ENCODE data around the gene DFFB.
"Not testable (repeated sequence)": the region's sequence is repeated elsewhere in the genome, so short reads cannot be mapped to it uniquely, and the experiment has no call there.

Gene DFFB, protein sequence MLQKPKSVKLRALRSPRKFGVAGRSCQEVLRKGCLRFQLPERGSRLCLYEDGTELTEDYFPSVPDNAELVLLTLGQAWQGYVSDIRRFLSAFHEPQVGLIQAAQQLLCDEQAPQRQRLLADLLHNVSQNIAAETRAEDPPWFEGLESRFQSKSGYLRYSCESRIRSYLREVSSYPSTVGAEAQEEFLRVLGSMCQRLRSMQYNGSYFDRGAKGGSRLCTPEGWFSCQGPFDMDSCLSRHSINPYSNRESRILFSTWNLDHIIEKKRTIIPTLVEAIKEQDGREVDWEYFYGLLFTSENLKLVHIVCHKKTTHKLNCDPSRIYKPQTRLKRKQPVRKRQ

DNA sequence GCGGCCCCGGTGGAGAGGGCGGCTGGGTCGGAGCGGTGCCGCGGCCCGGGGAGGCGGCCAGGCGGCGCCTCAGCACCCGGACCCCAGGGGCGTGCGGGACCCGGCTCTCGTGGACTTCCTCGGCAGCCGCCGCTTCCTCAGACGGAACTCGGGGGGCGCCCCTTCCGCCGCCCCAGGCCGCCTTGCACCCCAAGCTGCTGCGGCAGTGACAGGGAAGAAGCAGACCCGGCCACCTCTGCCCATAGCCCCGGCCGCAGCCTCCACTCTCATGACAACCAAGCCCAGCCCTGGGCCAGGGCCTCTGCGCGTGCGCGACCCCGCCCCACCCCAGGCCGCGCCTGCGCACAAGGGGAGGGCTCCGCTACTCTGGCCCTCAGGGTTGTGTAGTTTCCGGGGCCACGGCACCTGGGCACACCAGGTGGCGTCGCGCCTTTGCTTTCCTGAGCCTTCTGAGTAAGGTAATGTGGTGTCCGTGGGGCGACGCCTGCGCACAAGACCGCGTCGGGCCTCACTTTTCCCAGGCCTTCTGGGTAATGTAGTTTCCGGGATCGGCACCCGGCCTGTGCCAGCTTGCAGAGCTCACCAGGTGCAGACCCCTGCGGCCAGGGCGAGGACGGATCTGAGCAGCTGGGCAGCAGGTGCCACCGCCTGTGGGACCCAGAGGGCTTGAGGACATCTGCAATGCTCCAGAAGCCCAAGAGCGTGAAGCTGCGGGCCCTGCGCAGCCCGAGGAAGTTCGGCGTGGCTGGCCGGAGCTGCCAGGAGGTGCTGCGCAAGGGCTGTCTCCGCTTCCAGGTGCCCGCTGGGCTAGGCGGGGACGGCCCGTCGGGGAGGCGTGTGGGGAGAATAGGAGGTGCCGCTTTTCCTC, at the start of gene DFFB, which contains the start of gene CEP104:
DFFB (plus strand) TSS at position 554 of the 868 bp plus-strand sequence; CDS start at position 682, 128 bp downstream.
CEP104 (minus strand) TSS at position 289 of the 868 bp plus-strand sequence. CDS start 4,804 bp downstream, outside the sequence.
- DNase-seq = peak; percentile 94
- ATAC-seq = peak; percentile 98

DNA sequence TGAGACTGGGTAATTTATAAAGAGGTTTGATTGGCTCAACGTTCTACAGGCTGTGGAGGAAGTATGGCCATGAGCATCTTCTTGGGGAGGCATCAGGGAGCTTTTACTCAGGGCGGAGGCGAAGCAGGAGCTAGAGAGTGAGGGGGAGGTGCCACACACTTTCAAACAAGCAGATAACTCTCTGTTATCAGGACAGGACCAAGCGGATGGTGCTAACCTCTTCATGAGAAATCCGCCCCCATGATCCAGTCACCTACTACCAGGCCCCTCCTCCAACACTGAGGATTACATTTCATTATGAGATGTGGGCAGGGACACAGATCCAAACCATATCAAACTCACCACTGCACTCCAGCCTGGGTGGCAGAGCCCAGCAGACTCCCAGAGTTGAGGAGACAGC, 49.5 kb upstream of the DFFB start:
- no peak for ATAC-seq
- DNase-seq = no peak

DNA sequence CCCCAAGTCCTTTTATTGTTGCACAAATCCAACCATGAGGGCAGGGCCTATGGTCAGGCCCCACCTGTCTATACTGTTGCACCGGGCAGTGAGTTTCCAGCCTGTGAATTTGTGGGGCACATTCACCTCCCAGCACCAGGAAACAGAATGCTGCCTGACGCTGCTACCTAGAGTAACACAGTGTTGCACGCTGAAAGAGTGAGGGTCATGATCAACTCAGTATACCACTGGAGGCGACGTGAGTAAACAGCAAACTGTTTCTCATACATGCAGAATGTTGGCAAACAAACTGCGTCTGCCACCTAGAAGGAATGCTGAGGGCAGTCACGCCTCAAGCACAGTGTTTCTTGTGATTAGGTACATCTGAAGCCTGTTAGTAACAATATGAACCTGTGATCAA, 47.6 kb upstream of the DFFB start:
- ATAC-seq (no peak), DNase-seq (no peak)

DNA sequence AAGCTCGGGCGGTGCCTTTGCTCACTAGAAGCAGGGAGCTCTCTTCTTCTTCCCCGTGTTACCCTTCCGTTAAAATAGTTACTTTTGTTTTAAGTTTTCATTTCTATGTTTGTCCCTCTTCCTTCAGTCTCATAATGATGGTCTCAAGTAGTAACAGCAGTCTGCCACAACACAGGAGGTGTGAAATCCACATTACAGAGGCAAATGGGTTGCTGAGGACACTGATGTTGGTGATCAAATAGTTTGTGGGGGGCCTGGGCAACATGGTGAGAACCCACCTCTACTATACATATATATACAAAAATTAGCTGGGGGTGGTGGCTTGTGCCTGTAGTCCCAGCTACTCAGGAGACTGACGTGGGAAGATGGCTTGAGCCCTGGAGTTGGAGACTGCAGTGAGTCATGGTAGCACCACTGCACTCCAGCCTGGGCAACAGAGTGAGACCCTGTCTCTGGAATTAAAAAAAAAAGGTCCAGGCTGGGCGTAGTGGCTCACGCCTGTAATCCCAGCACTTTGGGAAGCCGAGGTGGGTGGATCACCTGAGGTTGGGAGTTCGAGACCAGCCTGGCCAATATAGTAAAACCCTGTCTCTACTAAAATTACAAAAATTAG, 47.0 kb upstream of the DFFB start:
- not testable (repeated sequence) for DNase-seq, ATAC-seq

DNA sequence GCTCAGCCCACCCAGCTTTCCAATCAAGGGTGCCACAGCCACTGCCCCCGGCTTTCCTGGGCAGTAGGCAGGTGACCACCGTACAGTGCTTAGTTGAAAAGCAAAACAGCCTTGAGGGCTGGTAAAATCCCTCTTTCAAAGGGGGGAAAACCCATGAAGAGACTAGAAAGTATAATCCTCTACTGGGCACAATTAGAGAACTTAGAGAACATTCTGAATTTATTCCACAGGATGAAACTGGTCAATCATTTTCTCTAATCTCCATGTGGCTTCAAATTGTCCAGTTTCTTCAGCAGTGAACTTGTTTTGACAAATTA, 45.7 kb upstream of the DFFB start:
- ATAC-seq (no peak), DNase-seq (no peak)

DNA sequence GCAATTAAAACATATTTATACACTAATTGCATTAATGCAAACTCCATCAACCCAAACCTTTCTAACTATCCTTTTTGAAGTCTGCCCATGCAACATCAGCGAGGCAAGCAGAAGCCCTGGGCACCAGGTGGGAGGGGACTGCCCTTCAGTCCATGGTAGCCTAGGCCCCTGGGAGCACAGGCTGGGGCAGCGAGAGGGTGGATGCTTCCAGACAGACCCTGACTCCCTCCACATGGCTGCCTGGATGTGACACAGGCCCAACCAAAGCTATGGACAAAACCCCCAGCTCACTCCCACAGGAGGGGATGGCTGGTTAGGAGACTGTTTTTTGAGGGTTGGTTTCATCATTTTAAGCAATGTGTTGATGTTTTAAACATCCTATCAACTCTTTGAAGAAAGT, 43.2 kb upstream of the DFFB start:
- ATAC-seq (no peak), DNase-seq (no peak)

DNA sequence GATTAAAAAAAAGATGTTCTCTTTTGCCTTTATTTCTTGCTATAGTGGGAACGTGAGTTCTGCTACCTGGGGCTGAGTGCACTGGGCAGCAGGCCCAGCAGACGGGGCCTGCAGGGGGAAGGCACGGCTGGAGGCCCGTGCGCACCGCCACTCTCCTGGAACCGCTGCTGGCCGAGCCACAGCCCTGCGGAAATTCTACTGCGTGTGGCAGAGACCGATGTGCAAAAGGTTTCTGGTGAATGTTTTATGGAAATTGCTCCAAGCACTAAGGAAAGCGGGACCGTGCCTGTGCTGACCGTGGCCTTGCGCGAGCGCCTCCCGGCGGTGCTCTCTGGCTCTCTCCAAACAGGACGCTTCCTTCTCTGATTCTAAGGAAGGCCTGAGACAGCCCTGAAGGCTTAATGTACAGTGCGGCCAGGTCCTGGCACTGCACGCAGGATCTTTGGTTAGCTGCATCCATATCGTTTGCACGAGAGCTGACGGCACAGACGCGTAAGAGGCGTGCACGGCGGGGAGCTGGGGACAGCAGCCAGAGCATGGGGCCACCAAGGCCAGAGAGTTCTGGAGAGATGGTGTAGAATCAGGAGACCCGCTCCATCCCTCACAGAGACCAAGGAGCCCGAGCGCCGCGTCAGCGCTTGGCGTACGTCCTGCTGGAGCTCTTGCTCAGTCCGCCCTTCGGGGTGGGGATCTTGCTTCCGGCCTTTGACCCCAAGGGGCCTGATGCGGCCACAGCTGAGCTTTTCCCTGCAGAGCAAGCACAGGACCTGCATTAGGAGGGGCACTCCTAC, 42.3 kb upstream of the DFFB start:
- no peak for ATAC-seq
- DNase-seq = no peak

DNA sequence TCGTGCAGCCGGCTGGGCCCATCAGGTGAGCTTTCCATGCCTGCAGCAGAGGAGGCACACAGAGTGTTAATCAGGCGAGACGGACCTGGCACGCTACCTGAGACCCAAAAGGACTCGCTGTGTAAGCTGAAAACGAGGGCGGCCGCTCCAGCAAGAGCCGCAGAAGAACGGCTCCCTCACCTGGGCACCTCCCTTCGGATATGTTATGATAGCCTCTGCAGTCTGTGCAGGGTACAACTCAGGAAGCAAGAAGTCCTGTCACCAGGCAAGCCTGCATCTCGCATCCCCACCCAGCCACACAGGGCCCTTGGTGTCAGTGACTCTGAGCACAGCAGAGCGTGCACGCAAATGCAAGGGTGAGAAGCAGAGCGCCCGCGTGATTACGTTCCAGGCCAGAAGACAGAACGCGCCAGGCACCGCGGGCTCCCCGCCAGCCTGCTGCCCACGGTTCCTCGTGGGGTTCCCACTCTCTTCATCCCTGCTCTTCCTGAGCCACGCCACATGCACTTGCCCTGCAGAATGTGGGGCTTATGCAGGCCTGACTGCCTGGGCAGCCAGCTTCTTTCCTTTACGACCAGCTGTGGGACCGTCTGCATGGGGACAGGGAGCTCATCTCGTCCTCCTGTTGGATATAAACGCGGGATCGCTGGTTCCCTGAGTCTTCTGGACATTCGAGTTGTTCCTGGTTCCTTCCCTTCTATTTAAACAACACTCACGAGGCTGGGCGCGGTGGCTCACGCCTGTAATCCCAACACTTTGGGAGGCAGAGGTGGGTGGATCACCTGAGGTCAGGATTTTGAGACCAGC, 40.7 kb upstream of the DFFB start:
- ATAC-seq = no peak
- no peak for DNase-seq

DNA sequence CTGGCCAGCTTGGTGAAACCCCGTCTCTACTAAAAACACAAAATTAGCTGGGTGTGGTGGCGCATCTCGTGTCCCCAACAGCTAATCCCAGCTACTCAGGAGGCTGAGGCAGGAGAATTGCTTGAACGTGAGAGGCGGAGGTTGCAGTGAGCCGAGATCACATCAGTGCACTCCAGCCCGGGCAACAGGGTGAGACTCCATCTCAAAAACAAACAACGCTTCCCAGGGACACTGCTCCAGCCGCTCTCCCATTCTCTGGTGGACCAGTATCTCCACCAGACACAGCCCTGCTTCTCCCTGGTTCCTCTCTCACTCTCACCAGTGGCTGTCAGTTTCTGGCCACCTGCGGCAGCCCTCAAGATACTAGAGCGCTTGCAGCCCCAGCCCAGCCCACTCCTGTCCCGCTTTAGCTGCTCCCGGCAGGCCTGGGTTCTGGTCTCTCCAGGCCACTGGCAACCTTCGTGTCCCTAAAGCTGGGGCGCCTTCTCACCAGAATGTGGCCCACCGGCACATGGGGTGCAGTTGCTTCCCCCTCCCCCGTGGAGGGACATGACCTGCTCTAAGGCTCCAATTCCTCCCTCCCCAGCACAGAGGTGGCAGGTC, 40.0 kb upstream of the DFFB start:
- DNase-seq (no peak), ATAC-seq (no peak)

DNA sequence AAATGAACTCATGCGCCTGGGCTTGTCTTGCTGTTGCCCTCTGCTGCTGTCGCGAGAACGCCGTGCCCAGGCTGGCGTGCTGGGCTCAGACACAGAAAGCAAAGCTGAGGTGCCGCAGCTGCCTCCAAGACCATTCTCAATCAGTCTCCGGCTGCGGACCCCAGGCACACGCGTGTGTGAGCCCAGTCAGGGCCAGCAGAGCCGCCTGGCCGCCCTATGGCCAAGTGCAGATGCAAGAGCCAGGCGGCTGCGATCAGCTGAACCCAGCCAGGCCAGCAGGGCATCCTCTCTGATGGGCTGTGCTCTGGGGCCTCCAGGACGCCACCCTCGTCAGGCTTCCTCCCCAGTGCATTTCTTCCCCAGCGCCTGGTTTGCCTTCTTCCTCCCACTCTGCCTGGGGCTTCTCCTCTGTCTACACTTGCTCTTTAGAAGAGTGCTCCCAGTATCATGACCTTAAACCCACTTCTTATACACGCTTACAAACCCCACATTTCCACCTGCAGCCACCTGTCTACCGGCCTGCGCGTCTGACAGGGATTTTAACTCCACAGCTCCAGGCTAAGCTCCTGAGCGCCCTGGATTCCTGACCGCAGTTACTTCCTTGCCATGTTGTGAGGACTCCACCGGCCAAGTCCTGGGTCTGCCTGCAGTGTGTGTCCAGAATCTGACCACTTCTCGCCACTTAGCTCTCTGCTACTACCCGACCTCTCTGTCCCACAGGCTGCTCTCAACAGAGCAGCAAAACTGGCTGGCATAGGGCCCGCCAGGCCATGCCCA, 39.3 kb upstream of the DFFB start:
- ATAC-seq (no peak), DNase-seq (no peak)

DNA sequence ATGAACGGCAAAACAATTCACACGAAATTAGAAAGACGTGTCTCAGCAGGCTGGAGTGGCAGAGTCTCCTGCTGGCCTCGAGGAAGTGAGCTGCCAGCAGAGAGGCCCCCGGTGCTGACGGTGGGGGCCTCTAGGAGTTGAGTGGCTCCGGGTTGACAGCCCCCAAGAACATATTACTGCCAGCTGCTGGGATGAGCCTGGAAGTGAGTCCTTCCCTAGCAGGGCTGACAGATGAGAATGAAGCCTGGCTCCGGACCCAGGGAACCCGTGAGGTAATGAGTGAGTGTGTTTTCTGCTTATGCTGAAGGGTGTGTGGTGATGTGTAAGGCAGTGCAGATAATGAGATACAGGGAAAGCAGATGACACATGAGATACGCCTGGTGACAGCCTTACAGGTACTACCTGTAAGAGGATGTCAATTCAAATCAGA, 37.5 kb upstream of the DFFB start:
- DNase-seq (no peak), ATAC-seq (no peak)

DNA sequence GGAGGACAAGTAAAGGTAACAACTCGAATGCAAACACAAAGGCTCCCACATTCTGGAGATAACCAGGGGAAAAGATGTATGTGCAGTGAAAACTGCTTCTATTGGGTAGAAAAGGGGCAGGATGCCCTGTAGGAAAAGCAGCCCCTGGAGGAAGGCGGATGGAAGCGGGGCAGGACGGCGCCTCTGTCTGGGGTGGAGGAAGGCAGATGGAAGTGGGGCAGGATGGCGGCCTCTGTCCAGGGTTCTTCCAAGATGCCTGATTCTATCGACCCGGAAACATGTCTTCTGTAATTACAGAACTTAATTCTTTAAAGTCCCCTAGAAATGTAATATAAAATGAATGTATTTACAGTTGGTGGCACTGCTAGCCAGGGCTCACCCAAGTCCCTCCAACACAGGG, 37.0 kb upstream of the DFFB start:
- DNase-seq = no peak
- no peak for ATAC-seq

DNA sequence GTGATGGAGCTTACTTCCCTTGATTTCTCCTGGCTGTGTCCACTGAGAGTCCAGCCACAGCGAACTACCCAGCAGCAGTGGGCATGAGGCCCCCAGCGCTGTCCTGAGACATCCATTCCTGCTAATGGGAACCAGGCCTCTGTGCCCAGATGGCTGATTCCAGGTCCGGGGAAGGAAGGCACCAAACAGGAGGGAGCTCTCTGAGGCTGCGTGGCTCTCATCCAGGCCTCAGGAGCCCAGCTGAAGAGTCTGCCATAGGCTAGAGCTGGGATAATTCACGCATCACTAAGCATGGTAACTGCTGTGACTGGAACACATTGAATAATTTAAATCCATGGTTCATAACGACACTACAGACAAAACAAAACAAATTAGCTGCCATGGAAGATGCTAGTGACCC, 36.3 kb upstream of the DFFB start:
- DNase-seq (no peak), ATAC-seq (no peak)

DNA sequence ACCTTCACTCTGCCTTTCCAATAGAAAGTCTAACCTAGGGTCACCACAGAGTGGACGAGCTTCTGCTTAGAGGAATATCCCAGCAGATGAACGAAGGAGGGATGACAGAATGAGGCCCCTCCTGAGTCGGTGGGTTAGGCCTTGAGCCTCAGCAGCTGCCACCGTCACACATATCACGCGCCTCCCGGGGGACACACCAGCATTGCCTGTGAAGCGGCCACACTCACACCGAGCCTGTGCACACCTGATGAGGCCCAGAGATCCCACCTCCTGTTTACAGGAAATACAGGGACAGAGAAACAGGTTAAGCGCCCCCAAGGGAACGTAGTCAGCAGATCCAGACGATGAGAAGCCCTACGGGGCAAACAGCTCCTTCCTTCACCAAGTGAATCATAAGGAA, 35.8 kb upstream of the DFFB start:
- no peak for DNase-seq
- ATAC-seq = no peak

DNA sequence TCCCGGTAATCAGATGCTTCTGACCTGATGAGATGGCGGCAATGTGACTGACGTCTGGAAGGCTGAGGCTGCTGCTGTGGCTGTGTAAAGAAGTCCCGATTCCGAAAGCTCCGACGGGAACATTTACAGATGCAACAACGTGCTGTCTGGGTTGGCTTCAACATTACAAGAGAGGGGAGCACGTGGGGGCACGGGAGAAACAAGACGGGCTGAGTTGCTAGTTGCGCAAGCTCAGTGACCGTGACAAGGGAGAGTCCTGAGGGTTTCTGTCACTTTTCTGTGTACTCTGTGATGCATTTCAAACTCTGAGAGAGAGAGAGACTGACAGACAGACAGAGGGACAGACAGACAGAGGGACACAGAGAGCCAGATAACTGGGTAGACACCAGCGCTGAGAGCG, 35.4 kb upstream of the DFFB start:
- ATAC-seq = no peak
- no peak for DNase-seq

DNA sequence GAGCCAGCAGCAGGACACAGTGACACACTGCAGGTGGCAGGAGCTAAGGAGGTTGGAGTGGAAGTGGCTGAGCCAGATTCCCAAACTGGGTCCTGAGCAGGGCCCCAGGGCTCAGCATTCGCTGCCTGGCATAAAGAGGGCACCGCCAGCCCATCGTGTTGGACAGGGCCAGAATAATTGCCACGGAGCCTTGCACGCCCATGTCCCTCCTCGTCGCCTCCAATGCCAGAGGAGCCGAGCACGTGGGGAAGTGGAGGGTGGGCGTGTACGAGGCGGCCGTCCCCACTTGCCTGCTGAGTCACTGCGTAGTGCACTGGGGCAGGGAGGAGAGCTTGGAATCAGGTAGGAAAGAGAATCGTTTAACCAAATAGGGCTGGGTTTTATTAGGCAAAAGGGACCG, 34.9 kb upstream of the DFFB start:
- ATAC-seq = no peak
- no peak for DNase-seq

DNA sequence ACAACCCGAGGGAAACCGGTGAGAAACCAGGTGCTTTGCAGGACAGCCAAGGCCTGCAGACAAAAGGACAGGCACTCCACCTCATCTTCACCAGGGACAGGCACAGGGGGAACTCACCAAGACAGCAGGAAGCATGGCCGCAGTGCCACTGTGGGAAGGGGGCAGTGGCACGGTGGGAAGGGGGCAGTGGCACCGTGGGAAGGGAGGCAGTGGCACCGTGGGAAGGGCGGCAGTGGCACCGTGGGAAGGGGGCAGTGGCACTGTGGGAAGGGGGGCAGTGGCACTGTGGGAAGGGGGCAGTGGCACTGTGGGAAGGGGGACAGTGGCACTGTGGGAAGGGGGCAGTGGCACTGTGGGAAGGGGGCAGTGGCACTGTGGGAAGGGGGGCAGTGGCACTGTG, 32.6 kb upstream of the DFFB start:
- no peak for ATAC-seq
- no peak for DNase-seq

DNA sequence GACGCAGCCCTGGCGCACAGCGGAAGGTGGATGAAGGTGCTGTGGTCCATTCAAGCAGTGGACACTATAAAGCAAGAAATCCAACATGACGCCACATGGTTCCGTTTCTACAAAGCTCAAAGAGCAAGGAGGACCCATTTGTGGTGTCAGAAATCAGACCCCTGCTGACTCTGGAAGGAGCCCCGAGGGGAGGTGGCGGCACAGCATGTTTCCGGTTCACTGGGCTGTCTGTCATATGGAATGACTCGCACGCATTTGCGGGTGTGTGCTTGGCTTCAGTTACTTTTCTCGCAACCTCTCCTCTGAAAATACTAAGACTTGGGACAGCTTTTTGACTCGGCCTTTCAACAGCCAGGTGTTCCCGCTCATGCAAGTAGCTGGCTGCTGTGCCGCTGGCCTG, 31.9 kb upstream of the DFFB start:
- no peak for ATAC-seq
- DNase-seq = no peak

DNA sequence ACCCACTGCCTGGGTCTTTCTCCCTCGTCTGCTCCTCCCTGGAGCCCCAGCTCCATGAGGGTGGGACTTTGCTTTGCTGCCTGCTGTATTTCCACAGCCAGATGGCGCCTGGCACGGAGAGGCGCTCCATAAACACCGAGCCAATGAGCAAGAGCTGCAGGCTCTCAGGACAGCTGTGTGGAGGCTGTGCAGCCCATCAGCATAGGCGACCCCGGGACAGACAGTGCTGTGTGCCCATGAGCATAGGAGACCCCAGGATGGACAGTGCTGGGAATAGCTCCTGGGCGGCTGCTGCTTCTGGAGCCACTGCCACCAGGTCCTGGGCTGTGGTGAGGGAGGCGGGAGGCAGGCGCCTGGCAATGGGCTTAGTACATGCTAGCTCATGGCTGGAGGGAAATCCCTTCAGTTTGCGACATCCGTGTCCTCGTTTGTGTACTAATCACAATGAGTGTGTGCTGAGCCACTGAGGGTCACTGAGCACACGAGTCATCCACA, 29.4 kb upstream of the DFFB start:
- ATAC-seq = no peak
- no peak for DNase-seq

DNA sequence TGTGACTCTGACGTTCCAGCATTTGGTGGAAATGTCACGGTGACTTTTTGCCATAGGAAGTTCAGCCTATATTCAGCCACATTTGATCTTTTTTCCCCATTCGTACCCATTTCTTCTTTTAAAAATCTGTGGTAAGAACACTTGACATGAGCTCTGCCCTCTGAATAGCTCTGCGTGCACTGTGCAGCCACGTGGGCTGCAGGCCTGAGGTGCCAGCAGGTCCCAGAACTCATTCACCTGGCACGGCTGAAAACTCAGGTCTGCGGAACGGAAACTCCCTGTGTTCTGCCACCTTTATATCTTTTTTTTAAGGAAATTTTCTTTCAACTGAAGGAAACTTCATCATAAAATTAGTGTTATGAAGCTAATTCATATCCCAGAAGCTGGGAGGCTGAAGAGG, 28.9 kb upstream of the DFFB start:
- DNase-seq (no peak), ATAC-seq (no peak)
